Stimulated activated CD8-positive, alpha-beta memory T cell treated with anti-CD3 and anti-CD28 coated beads, Interleukin-15, amount 100 ng/mL, for 1 hour (primary cell): ENCODE results near the gene SEC23IP.

Experiments
- DNase-seq: peaks from one replicate; pipeline ENCODE4 v3.0.0-alpha.2; 2020; ENCODE audit warnings: low read depth

The SEC23IP gene

GRCh38 chr10:119940487-119940886, 48.0 kb downstream of the SEC23IP start:
- DNase-seq: no peak

GRCh38 chr10:119942973-119943372, 50.4 kb downstream of the SEC23IP start:
- no peak for DNase-seq

- no peak for DNase-seq
These were observed 53.3 kb downstream of the SEC23IP start for GRCh38 chr10:119945805-119946204.

GRCh38 chr10:119947300-119947699, 54.8 kb downstream of the SEC23IP start:
- DNase-seq: no peak

GRCh38 chr10:119957451-119957850, 64.9 kb downstream of the SEC23IP start:
- no peak for DNase-seq

GRCh38 chr10:119962837-119963236, 70.3 kb downstream of the SEC23IP start:
- DNase-seq: no peak

GRCh38 chr10:119967066-119967465, 74.5 kb downstream of the SEC23IP start:
- no peak for DNase-seq

GRCh38 chr10:119969609-119970008, 77.1 kb downstream of the SEC23IP start:
- DNase-seq: no peak

GRCh38 chr10:119970107-119970506, 77.6 kb downstream of the SEC23IP start:
- DNase-seq: no peak

GRCh38 chr10:119970963-119971362, 78.4 kb downstream of the SEC23IP start:
- DNase-seq: no peak

GRCh38 chr10:119973281-119973680, 80.8 kb downstream of the SEC23IP start:
- no peak for DNase-seq

- DNase-seq: no peak
These were observed 83.9 kb downstream of the SEC23IP start for GRCh38 chr10:119976421-119976820.

- no peak for DNase-seq
These were observed 88.6 kb downstream of the SEC23IP start for GRCh38 chr10:119980956-119981750.

- no peak for DNase-seq
These were observed 89.3 kb downstream of the SEC23IP start for GRCh38 chr10:119981826-119982225.

- no peak for DNase-seq
These were observed 95.8 kb downstream of the SEC23IP start for GRCh38 chr10:119988333-119988732.

GRCh38 chr10:119989966-119990365, 97.4 kb downstream of the SEC23IP start:
- no peak for DNase-seq

- no peak for DNase-seq
These were observed 98.5 kb downstream of the SEC23IP start for GRCh38 chr10:119991066-119991465.

- DNase-seq: no peak
These were observed 99.3 kb downstream of the SEC23IP start for GRCh38 chr10:119991816-119992215.
